ENCODE data around the gene FAT1. TPM values are rescaled to one million over a fixed set of nuclear protein-coding genes. Genes with fewer than 3 reads are reported as not detected.

FAT1 gene
- total RNA-seq, 4 donors from 2014 or later: 321 to 477 (median 380) TPM

- TF ChIP-seq EP300 (IDR thresholded peaks at IDR 0.05; ENCODE audit: low read depth) (no peak), POLR2AphosphoS5 (IDR thresholded peaks at IDR 0.05) (no peak), CTCF (IDR thresholded peaks at IDR 0.05) (no peak), POLR2A (IDR thresholded peaks at IDR 0.05) (no peak)
- peaks cover 0 to 58% (median 22%) of the 10 kb centered on the region in 4 donors for H3K36me3 ChIP-seq
- no peaks in the 10 kb centered on the region for H3K9me3 ChIP-seq
- no peak overlapping the region for H3K27ac ChIP-seq
- no peaks in the 10 kb centered on the region for H3K4me1 ChIP-seq
- in situ Hi-C loops (cut with MboI; ENCODE audit: low pct_ligation_motif_present in 1 of 4, low pct_unique_long_range_greater_than_20kb in 1 of 4, low sequenced_read_pairs in 3 of 4): no loop called here
- DNase-seq: no peak
- H3K27me3 ChIP-seq: no peaks in the 10 kb centered on the region
- intact Hi-C loops (cut with DNase I; ENCODE audit: low total_unique reads): loop anchor here (5.0 kb wide), 1 partner anchor 1167 kb away; no protein-coding TSS in a partner anchor
- no peak overlapping the region for H3K4me3 ChIP-seq
Measured at GRCh38 chr4:186633844-186634243, 89.8 kb downstream of the FAT1 start.

GRCh38 chr4:186630128-186630527 lies 93.5 kb downstream of the FAT1 start:
- DNase-seq: no peak
- Histone ChIP-seq H3K9me3 (no peaks in the 10 kb centered on the region), H3K27ac (no peak overlapping the region), H3K4me3 (no peak overlapping the region), H3K36me3 (peaks cover 0 to 65% (median 20%) of the 10 kb centered on the region in 4 donors), H3K4me1 (no peaks in the 10 kb centered on the region), H3K27me3 (no peaks in the 10 kb centered on the region)
- TF ChIP-seq POLR2A (IDR thresholded peaks at IDR 0.05): no peak
- TF ChIP-seq CTCF (IDR thresholded peaks at IDR 0.05): no peak
- TF ChIP-seq EP300 (IDR thresholded peaks at IDR 0.05; ENCODE audit: low read depth): no peak
- no peak for TF ChIP-seq POLR2AphosphoS5 (IDR thresholded peaks at IDR 0.05)
- intact Hi-C loops (cut with DNase I; ENCODE audit: low total_unique reads): loop anchor here (5.0 kb wide), 1 partner anchor 1163 kb away; no protein-coding TSS in a partner anchor
- in situ Hi-C loops (cut with MboI; ENCODE audit: low pct_ligation_motif_present in 1 of 4, low pct_unique_long_range_greater_than_20kb in 1 of 4, low sequenced_read_pairs in 3 of 4): no loop called here
- WGBS, 2 donors (ENCODE audit: low coverage in 1 of 2): 90% methylated on average over 6 of the region's 6 CpGs; no CpG with 5 or more reads in 1 of the 2 donors

GRCh38 chr4:186628058-186628711 lies 95.5 kb downstream of the FAT1 start:
- Histone ChIP-seq H3K4me1 (peaks cover 0 to 3% (median 0%) of the 10 kb centered on the region in 4 donors), H3K27me3 (no peaks in the 10 kb centered on the region), H3K27ac (no peak overlapping the region), H3K4me3 (no peak overlapping the region), H3K9me3 (no peaks in the 10 kb centered on the region), H3K36me3 (peaks cover 0 to 53% (median 18%) of the 10 kb centered on the region in 4 donors)
- in situ Hi-C loops (cut with MboI; ENCODE audit: low pct_ligation_motif_present in 1 of 4, low pct_unique_long_range_greater_than_20kb in 1 of 4, low sequenced_read_pairs in 3 of 4): no loop called here
- intact Hi-C loops (cut with DNase I; ENCODE audit: low total_unique reads): no loop called here
- 83 to 92% methylated on average over 17 to 21 of the region's 21 CpGs for WGBS, 2 donors (ENCODE audit: low coverage in 1 of 2)
- TF ChIP-seq POLR2A (IDR thresholded peaks at IDR 0.05): no peak
- no peak for TF ChIP-seq CTCF (IDR thresholded peaks at IDR 0.05)
- TF ChIP-seq POLR2AphosphoS5 (IDR thresholded peaks at IDR 0.05): no peak
- no peak for TF ChIP-seq EP300 (IDR thresholded peaks at IDR 0.05; ENCODE audit: low read depth)
- no peak for DNase-seq

- Histone ChIP-seq H3K27ac (no peak overlapping the region), H3K4me1 (peaks cover 0 to 3% (median 0%) of the 10 kb centered on the region in 4 donors), H3K27me3 (no peaks in the 10 kb centered on the region), H3K36me3 (peaks cover 0 to 44% (median 14%) of the 10 kb centered on the region in 4 donors), H3K9me3 (no peaks in the 10 kb centered on the region), H3K4me3 (no peak overlapping the region)
- in situ Hi-C loops (cut with MboI; ENCODE audit: low pct_ligation_motif_present in 1 of 4, low pct_unique_long_range_greater_than_20kb in 1 of 4, low sequenced_read_pairs in 3 of 4) (no loop called here), intact Hi-C loops (cut with DNase I; ENCODE audit: low total_unique reads) (no loop called here)
- WGBS, 2 donors (ENCODE audit: low coverage in 1 of 2): 39 to 79% methylated on average over 3 to 10 of the region's 10 CpGs
- DNase-seq: no peak
- TF ChIP-seq POLR2A (IDR thresholded peaks at IDR 0.05): no peak
- no peak for TF ChIP-seq EP300 (IDR thresholded peaks at IDR 0.05; ENCODE audit: low read depth)
Measured at GRCh38 chr4:186627226-186627865, 96.3 kb downstream of the FAT1 start.
